Measurements from ENCODE around the gene OSGIN1.

DNA sequence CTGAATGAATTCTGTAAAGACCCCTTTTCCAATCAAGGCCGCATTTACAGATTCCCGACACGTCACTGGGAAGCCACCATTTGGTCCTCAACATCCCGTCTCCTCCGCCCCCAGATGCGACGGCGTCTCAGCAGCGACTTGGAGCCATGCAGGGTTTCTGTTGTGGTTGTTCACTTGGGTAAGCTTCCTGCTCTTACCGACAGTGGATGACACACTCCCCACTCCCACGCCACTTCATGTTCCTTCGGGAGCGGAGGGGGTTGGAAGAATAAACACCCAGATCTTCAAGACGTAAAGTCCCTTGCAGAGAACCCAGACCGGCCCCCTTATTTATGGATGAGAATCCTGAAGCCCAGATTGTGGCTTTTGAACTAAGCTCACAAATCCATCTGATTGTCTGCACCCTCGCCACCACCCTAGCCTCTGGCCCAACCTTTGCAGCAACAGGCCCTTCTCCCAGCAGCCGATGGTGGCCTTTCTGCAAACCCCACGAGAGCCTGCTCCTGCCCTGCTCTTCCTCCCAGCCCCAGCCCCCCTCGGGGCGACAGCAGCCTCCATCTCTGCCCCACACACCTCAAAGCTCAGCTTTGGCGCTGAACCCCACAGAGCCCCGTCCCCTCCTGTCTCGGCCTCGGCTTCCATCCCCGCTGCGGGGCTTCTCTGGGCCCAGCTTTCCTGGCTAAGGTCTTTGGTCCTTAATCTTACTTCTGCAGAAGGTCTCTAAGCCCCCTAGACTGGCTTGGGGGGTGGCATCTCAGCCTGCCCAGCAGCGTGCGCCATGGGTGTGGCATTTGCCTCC, 19.0 kb upstream of the OSGIN1 start:
- TF ChIP-seq POLR2A (IDR thresholded peaks at IDR 0.05; ENCODE audit: low read length) (no peak), GATA1 (IDR thresholded peaks at IDR 0.05; ENCODE audit: low read depth, low read length) (no peak)

Data from erythroblast (primary cell).